ENCODE data around the gene L1CAM.
A peak's percentile ranks its signal among the peaks of the same experiment; 100 is the strongest.

Gene L1CAM

GRCh38 chrX:153922932-153923857, 37.2 kb upstream of the L1CAM start:
- no peak for DNase-seq

DNA sequence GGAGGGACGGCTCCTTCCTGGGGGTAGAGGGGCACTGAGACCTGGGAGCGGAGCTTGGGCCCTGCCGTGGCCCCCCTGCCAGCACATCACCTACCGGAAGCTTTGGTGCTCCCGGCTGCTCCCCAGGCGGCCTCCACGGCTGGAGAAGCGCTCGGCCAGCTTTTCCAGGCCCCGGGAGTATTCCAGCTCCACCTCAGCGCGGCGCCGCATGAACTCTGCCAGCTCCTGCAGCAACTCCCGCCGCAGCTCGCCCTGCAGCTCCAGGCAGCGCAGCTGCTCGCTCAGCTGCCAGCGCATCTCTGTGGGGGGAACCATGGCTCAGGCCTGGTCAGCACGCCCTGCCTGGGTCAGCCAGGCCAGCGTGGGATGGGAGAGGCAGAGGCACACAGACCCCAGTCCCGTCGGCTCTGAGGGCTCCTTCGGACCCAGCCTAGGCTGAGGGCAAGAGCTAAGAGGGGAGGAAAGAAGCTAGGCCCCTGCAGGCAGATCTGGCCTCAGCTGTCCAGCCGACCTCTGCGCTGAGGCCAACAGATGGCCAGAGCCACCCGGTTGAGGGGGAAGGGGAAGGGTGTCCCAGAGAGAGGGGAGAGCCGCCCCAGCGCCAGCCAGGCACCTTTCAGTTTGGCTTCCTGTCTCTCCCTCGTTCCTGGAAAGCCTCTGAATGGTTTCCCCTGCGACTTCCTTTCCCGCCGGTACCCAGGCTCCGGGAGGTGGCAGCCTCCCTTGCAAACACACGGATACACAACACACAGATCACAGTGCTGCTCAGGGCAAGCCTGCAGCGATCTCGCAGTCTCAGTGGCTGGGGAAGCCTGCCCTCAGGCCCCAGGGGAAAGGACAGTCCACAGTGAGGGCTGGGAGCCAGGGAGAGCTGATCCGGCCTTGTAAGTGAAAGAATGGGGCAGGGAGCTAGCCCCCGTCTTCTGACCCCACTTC, 35.8 kb upstream of the L1CAM start:
- no peak for DNase-seq

DNA sequence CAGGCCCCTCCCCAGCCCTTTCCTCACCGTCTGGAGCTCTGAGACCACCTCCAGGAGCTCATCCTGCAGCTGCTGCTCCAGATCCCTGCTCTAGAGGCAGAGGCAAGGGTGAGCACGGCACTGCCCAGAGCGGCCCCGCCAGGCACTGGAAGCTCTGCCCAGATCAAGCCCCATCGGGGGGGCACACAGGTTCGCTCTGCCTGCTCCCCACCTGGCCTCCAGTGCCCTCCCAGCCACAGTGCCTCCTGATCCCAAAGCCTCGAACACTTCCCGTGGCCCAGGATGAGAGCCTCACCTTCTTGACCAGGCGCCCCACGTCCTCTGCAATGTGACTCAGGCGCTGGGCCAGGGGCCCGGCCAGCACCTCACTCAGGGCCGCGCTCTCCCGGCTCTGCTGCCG, 35.1 kb upstream of the L1CAM start:
- no peak for DNase-seq

- no peak for DNase-seq
Measured at GRCh38 chrX:153920546-153920945, 34.6 kb upstream of the L1CAM start.

DNA sequence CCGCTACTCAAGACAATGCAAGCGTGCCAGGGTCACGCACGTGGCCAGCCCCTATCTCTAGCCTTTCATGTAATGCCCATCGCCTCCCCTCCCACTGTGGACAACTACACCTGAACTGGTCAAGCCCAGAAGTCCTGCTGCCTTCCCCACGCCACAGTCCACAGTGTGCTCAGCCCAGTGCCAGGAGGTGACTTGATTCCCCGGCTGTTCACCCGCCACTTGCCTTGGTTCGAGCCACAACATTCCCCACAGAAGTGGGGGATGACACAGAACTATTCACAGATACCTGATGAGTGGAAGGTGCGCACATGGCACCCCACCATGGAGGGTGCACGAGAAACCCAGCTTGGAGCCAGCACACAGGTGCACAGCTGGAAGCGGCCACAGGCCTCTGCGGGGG, 33.3 kb upstream of the L1CAM start:
- DNase-seq: no peak

DNA sequence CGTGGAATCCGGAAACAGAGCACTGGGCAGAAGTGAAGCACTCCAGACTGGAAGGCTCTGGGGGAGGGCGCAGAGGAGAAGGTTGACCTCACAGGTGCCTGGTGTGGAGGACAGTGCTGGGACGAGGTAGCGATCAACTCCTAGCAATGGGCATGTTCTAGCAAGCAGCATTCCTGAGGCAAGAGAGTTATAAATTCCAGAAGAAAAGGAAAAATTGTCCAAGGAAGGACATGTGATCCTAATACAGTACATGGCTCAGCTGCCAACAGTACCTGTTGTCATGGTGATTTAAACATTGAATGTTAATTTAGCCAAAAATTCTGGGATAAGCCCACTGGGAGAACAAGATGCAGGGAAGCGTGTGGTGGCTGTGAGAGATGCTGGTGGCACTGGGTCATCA, 31.9 kb upstream of the L1CAM start:
- DNase-seq: no peak

DNA sequence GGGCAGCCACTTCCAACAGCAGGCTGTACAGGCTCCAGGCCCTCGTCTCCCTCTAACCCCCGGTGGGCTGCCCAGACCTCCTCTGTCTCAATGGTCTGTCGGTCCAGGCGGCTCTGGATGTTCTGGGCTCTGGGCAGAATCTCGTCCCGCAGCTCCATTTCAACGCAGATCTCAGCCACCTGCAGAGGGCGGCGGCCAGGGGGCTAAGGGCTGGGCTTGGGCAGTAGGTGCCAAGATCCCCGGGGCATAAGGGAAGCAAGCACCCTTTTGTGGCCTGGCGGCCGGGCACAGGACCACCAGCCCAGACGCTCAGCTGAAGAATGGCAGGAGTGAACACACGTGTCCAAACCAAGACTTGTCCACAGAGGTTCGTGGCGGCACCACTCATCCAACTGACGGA, 27.7 kb upstream of the L1CAM start:
- no peak for DNase-seq

DNA sequence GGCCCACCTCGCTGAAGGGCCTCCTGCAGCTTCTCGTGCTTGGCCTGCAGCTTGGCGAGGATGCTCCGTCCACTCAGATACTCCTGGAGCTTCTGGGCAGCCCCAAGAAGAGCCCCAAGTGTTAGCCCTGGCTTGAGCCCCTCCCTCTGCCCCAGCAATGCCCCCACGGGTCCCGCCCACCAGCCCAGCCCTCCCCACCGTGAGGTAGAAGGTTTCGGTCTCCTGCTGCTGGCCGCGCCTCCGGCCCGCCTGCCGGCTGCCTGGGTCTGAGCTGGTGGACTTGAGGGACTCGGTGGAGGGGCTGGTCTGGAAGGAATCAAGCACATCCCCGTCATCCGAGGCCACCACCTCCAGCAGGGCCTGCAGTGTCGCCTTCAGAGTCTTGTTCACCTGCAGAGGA, 27.2 kb upstream of the L1CAM start:
- no peak for DNase-seq

- no peak for DNase-seq
Measured at GRCh38 chrX:153911798-153912197, 25.8 kb upstream of the L1CAM start.

- DNase-seq: no peak
Measured at GRCh38 chrX:153910446-153910845, 24.5 kb upstream of the L1CAM start.

- DNase-seq: no peak
Measured at GRCh38 chrX:153909980-153910360, 24.0 kb upstream of the L1CAM start.

DNA sequence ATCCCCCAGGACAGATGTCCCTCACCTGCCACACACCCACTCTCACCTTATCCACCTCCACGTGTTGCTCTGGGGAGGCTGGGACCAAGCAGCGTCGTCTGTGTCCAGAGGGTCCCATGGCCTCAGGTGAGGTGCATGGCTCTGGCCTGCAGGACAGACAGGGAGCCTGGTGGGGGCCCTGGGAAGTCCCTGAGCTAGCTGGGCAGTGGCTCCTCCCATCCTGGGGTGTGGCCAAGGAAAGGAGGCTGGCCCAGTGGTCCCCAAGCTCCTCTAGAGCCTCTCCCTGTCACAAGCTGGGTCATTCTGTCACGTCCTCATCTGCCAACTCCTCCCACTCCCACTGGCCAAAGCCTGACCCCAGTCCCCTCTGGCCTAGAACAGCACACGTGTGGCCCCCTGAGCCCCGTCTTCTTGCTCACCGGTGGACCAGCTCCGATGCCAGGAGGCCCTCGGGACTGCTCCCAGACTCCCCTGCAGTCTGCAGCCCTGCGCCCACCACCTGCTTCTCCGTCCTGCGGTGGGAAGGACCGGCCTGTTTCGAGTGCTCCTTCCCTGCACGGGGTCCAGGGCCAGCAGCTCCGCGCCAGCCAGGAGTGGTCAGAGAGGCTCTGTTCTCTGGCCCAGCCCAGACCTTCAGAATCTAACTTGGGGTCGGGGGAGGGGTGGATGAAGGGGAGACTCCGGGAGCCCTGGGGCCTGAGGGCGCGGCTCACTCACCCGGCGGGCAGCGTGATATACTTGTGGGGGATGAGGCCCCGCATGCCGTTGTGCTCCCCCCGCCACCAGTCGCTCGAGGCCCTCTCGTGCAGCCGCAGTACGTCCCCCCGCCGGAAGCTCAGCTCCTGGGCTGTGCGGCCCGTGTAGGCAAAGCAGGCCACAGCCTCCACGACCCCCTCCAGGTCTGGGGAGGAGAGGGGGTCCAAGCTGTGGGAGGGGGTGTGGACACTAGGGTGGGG, 23.3 kb upstream of the L1CAM start:
- no peak for DNase-seq

- no peak for DNase-seq
Measured at GRCh38 chrX:153908219-153908860, 22.4 kb upstream of the L1CAM start.

DNA sequence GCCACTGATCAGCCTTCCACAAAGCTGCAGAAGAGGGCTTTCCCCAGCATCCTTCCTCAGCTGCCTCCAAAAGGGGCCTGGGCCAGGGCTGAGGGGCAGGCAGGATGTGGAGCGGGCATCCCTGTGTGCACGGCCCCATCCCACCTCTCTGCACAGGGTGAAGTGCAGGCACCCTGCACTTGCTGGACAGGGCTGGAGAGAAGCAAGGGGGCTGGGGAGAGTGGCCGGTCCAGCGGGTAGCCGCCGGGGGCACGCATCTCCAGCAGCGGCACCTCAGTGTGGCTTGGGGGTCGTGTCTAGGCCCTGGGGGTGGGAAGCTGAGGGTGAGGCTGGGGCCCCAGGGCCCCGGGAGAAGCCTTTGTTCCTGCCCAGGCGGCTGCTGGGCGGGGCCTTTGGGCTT, 21.5 kb upstream of the L1CAM start:
- no peak for DNase-seq

- peak; percentile 35 for DNase-seq
Measured at GRCh38 chrX:153906126-153906917, 20.3 kb upstream of the L1CAM start.

- no peak for DNase-seq
Measured at GRCh38 chrX:153905481-153906095, 19.6 kb upstream of the L1CAM start.

- DNase-seq: no peak
Measured at GRCh38 chrX:153903991-153904957, 18.3 kb upstream of the L1CAM start, which contains the start of gene AVPR2. Gene AVPR2 (plus strand): TSS chrX:153904673. CDS start chrX:153905146, 473 bp downstream.

- DNase-seq: no peak
Measured at GRCh38 chrX:153903238-153903980, 17.4 kb upstream of the L1CAM start.

DNA sequence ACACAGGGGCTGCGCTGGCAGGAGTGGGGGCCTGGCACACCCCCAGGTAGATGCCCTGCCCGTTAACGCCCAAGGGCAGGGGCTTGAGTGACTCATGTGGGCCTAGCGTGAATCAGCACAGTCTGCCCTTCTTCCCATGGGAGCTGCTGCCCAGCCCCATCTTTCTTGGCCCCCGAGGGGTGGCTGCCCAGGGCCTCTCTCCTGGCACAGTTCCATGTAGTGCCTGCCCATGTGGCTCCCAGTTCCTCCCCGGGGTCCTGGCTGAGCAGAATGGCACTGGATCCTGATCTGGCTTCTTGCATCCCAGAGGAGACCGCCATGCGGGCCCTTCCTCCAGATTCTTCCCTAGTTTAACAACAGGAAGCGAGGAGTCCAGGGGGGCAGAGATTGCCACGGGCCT, 16.4 kb upstream of the L1CAM start:
- no peak for DNase-seq
